ENCODE data around the gene NBPF9.
"Not testable (repeated sequence)": the region's sequence is repeated elsewhere in the genome, so short reads cannot be mapped to it uniquely, and the experiment has no call there.

GRCh38 chr1:149110343-149110742, 7.0 kb upstream of the NBPF9 start:
- not testable (repeated sequence) for TF ChIP-seq CTCF (IDR thresholded peaks at IDR 0.05; ENCODE audit: low read depth, low read length); POLR2A (IDR thresholded peaks at IDR 0.05; ENCODE audit: extremely low read depth, insufficient read length); MYC (IDR thresholded peaks at IDR 0.05; ENCODE audit: low read depth, low read length)
- TF ChIP-seq, protein P1, sequence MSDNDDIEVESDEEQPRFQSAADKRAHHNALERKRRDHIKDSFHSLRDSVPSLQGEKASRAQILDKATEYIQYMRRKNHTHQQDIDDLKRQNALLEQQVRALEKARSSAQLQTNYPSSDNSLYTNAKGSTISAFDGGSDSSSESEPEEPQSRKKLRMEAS (IDR thresholded peaks at IDR 0.05; ENCODE audit: low read depth, low read length): not testable (repeated sequence)

Measured in NB4 (cell line).